Measurements from ENCODE around the gene PNLIPRP3. TPM values are rescaled to one million over a fixed set of nuclear protein-coding genes. Genes with fewer than 3 reads are reported as not detected.

Gene PNLIPRP3
- total and polyA plus RNA-seq, 10 of the 15 experiments (the other 5 are each of a cell fraction or from before 2014, with no cell fraction given), result 0.03 TPM; not detected in 9

- ChIA-PET RAD21 (ENCODE audit: unreplicated experiment) (no interaction called here), CTCF (no interaction called here), POLR2A (no interaction called here), SMC1A (ENCODE audit: uncharacterized antibody, unreplicated experiment) (no interaction called here)
- no peaks in the 10 kb centered on the region for H3K9me3 ChIP-seq (replicated peaks; ENCODE audit: control insufficient read depth, insufficient read depth, low read length)
- ATAC-seq (peak; percentile 89), FAIRE-seq (no peak), DNase-seq (ENCODE audit: low read depth, low spot score) (peak; percentile 12)
- no peaks in the 10 kb centered on the region for H3K36me3 ChIP-seq (ENCODE audit: control insufficient read depth in 2 of 2, insufficient read depth in 2 of 2, low read length in 1 of 2)
- no TSS peak for BruUV-seq (replicated peaks)
- in situ Hi-C loops (cut with MboI) (no loop called here), intact Hi-C loops (cut with micrococcal nuclease; ENCODE audit: unreplicated experiment) (no loop called here)
- no peak for TF ChIP-seq FOXK2 (IDR thresholded peaks at IDR 0.05)
- TF ChIP-seq SIX5 (IDR thresholded peaks at IDR 0.05; ENCODE audit: low read depth, low read length, severe bottlenecking), result no peak
- peak; percentile 69; the same call in 1 of the 2 replicates for TF ChIP-seq SPI1 (IDR thresholded peaks at IDR 0.05; ENCODE audit: borderline replicate concordance, insufficient read depth, low read depth, low read length)
- no peak overlapping the region for H3K4me2 ChIP-seq (ENCODE audit: control insufficient read depth, insufficient read depth)
- no peak overlapping the region for H3K27ac ChIP-seq (ENCODE audit: control insufficient read depth, insufficient read depth)
- no peaks in the 10 kb centered on the region for H3K4me1 ChIP-seq (ENCODE audit: control insufficient read depth, insufficient read depth, low read length)
- no peaks in the 10 kb centered on the region for H4K20me1 ChIP-seq (ENCODE audit: control insufficient read depth, insufficient read depth)
- no peak overlapping the region for H3K9ac ChIP-seq (ENCODE audit: control insufficient read depth, insufficient read depth, low read length)
- no peaks in the 10 kb centered on the region for H3K79me2 ChIP-seq (ENCODE audit: control insufficient read depth, insufficient read depth, low read length)
- no peaks in the 10 kb centered on the region for H3K27me3 ChIP-seq (replicated peaks in 1 of 2; ENCODE audit: control insufficient read depth in 2 of 2, insufficient read depth in 2 of 2, low read length in 1 of 2)
- H2AFZ ChIP-seq (ENCODE audit: control insufficient read depth, low read depth, low read length), result no peak overlapping the region
- 9% methylated on average over 7 of the region's 7 CpGs for WGBS (ENCODE audit: insufficient coverage, insufficient replicate concordance, low lambda C conversion rate, missing lambda C conversion rate)
- H3K4me3 ChIP-seq, result no peak overlapping the region
Measured at GRCh38 chr10:116408719-116409118, 18.9 kb upstream of the PNLIPRP3 start.

- no peak overlapping the region for H3K4me2 ChIP-seq (ENCODE audit: control insufficient read depth, insufficient read depth)
- H3K27me3 ChIP-seq (replicated peaks in 1 of 2; ENCODE audit: control insufficient read depth in 2 of 2, insufficient read depth in 2 of 2, low read length in 1 of 2), result no peaks in the 10 kb centered on the region
- H3K27ac ChIP-seq (ENCODE audit: control insufficient read depth, insufficient read depth), result no peak overlapping the region
- H2AFZ ChIP-seq (ENCODE audit: control insufficient read depth, low read depth, low read length), result no peak overlapping the region
- no peak overlapping the region for H3K4me3 ChIP-seq
- no peak for FAIRE-seq
- H3K79me2 ChIP-seq (ENCODE audit: control insufficient read depth, insufficient read depth, low read length), result no peaks in the 10 kb centered on the region
- no peak overlapping the region for H3K9ac ChIP-seq (ENCODE audit: control insufficient read depth, insufficient read depth, low read length)
- H3K36me3 ChIP-seq (ENCODE audit: control insufficient read depth in 2 of 2, insufficient read depth in 2 of 2, low read length in 1 of 2), result no peaks in the 10 kb centered on the region
- RAD21 ChIA-PET (ENCODE audit: unreplicated experiment), result no interaction called here
- DNase-seq (ENCODE audit: low read depth, low spot score), result no peak
- intact Hi-C loops (cut with micrococcal nuclease; ENCODE audit: unreplicated experiment) (no loop called here), in situ Hi-C loops (cut with MboI) (no loop called here)
- no peak for ATAC-seq
- no peaks in the 10 kb centered on the region for H3K9me3 ChIP-seq (replicated peaks; ENCODE audit: control insufficient read depth, insufficient read depth, low read length)
- no peak for TF ChIP-seq BMI1 (IDR thresholded peaks at IDR 0.05; ENCODE audit: borderline replicate concordance)
- 0 out of 2 replicates have a peak, but pooled peaks have one; percentile 12 for TF ChIP-seq ATF7 (IDR thresholded peaks at IDR 0.05; ENCODE audit: low read depth)
- H4K20me1 ChIP-seq (ENCODE audit: control insufficient read depth, insufficient read depth), result no peaks in the 10 kb centered on the region
- no TSS peak for BruUV-seq (replicated peaks)
- SMC1A ChIA-PET (ENCODE audit: uncharacterized antibody, unreplicated experiment), result no interaction called here
- CTCF ChIA-PET, result no interaction called here
- POLR2A ChIA-PET, result no interaction called here
- H3K4me1 ChIP-seq (ENCODE audit: control insufficient read depth, insufficient read depth, low read length), result no peaks in the 10 kb centered on the region
- 48% methylated on average over 5 of the region's 5 CpGs for WGBS (ENCODE audit: insufficient coverage, insufficient replicate concordance, low lambda C conversion rate, missing lambda C conversion rate)
Measured at GRCh38 chr10:116410351-116410750, 17.3 kb upstream of the PNLIPRP3 start.
